Measurements from ENCODE around the gene SDCCAG8. TPM values are rescaled to one million over a fixed set of nuclear protein-coding genes. Genes with fewer than 3 reads are reported as not detected.

Gene SDCCAG8
- total and polyA plus RNA-seq, 2 donors from 2014 or later: 29.6 to 53.2 TPM

DNA sequence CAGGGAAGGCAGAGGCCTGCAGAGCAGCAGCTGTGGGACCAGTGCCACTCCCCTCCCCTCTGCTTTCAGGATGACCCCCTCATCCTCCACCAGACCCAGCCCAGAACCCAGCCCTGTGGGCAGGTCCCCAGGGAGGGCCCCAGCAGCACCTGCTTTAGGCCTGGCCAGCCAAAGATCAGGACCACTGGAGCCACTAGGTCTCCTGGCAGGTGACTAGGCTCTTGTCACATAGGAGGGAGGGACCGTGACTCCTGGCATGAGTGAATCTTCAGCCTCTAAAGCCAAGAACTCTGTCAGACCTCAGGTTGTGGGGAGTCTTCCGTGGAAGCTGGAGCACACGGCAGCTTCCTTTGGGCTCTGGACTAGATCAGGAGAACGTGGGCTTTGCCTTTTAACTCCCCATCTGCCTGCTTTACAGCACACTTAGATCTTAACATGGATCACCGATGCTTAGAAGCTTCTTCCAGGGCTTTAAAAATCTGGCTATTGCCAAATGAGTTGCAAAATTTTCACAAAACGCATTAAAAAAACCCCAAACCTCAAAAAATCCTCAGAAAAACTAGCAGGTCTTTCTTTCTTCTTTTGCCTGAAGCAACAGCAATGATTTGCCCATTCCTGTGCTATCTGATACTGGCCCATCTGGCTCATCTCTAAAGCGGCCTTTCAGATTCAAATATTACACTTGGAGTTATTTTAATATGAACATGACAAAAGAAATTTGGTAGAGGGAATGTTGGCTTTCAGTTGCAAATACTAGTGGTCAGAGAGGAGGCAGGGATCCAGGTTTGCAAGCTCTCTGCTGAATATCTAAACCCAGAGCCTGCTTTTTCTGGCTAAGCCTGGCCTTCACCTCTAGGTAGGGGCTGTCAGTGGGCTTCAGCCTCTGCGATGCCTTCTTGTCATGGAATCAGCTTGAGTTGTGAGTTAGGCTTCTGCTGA lies 235.2 kb downstream of the SDCCAG8 start:
- Histone ChIP-seq H3K4me3 (ENCODE audit: low read length in 3 of 3) (no peak overlapping the region), H3K9ac (ENCODE audit: low read length in 3 of 3) (no peak overlapping the region), H3K9me3 (ENCODE audit: control insufficient read depth in 2 of 3, insufficient read depth in 1 of 3, low read length in 3 of 3) (no peaks in the 10 kb centered on the region), H3K36me3 (ENCODE audit: control insufficient read depth in 2 of 3, insufficient read depth in 3 of 3, low read length in 3 of 3) (no peaks in the 10 kb centered on the region), H3K27ac (ENCODE audit: low read depth in 2 of 2, low read length in 2 of 2) (no peak overlapping the region), H3K4me1 (ENCODE audit: control insufficient read depth in 2 of 3, insufficient read depth in 2 of 3, low read depth in 1 of 3, low read length in 3 of 3) (peaks cover 0 to 2% (median 0%) of the 10 kb centered on the region in 3 donors), H3K27me3 (ENCODE audit: control insufficient read depth, insufficient read depth, low read length) (no peaks in the 10 kb centered on the region)
- intact Hi-C loops (cut with DNase I): no loop called here
- FAIRE-seq: no peak
- TF ChIP-seq, protein P1, sequence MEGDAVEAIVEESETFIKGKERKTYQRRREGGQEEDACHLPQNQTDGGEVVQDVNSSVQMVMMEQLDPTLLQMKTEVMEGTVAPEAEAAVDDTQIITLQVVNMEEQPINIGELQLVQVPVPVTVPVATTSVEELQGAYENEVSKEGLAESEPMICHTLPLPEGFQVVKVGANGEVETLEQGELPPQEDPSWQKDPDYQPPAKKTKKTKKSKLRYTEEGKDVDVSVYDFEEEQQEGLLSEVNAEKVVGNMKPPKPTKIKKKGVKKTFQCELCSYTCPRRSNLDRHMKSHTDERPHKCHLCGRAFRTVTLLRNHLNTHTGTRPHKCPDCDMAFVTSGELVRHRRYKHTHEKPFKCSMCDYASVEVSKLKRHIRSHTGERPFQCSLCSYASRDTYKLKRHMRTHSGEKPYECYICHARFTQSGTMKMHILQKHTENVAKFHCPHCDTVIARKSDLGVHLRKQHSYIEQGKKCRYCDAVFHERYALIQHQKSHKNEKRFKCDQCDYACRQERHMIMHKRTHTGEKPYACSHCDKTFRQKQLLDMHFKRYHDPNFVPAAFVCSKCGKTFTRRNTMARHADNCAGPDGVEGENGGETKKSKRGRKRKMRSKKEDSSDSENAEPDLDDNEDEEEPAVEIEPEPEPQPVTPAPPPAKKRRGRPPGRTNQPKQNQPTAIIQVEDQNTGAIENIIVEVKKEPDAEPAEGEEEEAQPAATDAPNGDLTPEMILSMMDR (IDR thresholded peaks at IDR 0.05; ENCODE audit: borderline replicate concordance, extremely low read depth, insufficient read depth): no peak
- DNase-seq: no peak

GRCh38 chr1:243493156-243494129 lies 237.6 kb downstream of the SDCCAG8 start:
- Histone ChIP-seq H3K9me3 (ENCODE audit: control insufficient read depth in 2 of 3, insufficient read depth in 1 of 3, low read length in 3 of 3) (no peaks in the 10 kb centered on the region), H3K36me3 (ENCODE audit: control insufficient read depth in 2 of 3, insufficient read depth in 3 of 3, low read length in 3 of 3) (no peaks in the 10 kb centered on the region), H3K27ac (ENCODE audit: low read depth in 2 of 2, low read length in 2 of 2) (no peak overlapping the region), H3K4me1 (ENCODE audit: control insufficient read depth in 2 of 3, insufficient read depth in 2 of 3, low read depth in 1 of 3, low read length in 3 of 3) (peaks cover 0 to 2% (median 0%) of the 10 kb centered on the region in 3 donors), H3K27me3 (ENCODE audit: control insufficient read depth, insufficient read depth, low read length) (no peaks in the 10 kb centered on the region), H3K9ac (ENCODE audit: low read length in 3 of 3) (no peak overlapping the region), H3K4me3 (ENCODE audit: low read length in 3 of 3) (no peak overlapping the region)
- TF ChIP-seq, protein P1 (IDR thresholded peaks at IDR 0.05; ENCODE audit: borderline replicate concordance, extremely low read depth, insufficient read depth): no peak
- no peak for FAIRE-seq
- no peak for DNase-seq
- intact Hi-C loops (cut with DNase I): no loop called here

DNA sequence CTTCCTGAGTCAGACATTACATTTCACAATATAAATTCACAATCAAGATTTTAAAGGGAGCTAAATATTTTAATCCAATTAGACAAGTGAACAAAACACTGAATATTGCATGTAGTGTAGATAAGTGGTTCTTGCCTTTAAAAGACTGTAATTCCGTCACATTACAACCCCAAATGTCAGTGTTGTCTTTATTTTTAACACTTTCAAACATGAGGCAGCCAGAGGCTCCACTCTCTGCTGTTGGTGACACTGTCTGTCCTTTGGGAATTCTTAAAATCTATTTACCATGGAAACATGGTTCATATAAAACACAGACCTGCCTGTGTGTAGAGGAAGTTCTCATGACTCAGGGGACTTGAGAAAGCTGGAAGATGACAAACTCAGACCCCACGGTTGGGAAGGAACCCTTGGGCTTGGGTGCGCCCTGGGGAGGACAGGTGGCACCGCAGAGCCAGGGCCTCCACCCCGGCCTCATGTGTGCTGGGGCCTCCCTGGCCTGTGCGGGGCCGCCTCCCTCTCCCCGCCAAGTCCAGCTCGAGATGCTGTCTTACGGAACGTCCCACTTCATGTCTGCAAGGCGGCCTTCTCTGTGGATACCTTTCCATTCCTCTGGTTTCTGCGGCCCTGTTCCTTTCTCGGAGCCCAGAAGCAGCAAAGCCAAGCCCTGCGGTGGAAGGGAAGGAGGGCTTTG lies 239.0 kb downstream of the SDCCAG8 start:
- Histone ChIP-seq H3K27ac (ENCODE audit: low read depth in 2 of 2, low read length in 2 of 2) (no peak overlapping the region), H3K36me3 (ENCODE audit: control insufficient read depth in 2 of 3, insufficient read depth in 3 of 3, low read length in 3 of 3) (no peaks in the 10 kb centered on the region), H3K9ac (ENCODE audit: low read length in 3 of 3) (no peak overlapping the region), H3K4me3 (ENCODE audit: low read length in 3 of 3) (no peak overlapping the region), H3K9me3 (ENCODE audit: control insufficient read depth in 2 of 3, insufficient read depth in 1 of 3, low read length in 3 of 3) (no peaks in the 10 kb centered on the region), H3K4me1 (ENCODE audit: control insufficient read depth in 2 of 3, insufficient read depth in 2 of 3, low read depth in 1 of 3, low read length in 3 of 3) (peaks cover 0 to 2% (median 0%) of the 10 kb centered on the region in 3 donors), H3K27me3 (ENCODE audit: control insufficient read depth, insufficient read depth, low read length) (no peaks in the 10 kb centered on the region)
- TF ChIP-seq, protein P1 (IDR thresholded peaks at IDR 0.05; ENCODE audit: borderline replicate concordance, extremely low read depth, insufficient read depth): no peak
- no peak for FAIRE-seq
- no peak for DNase-seq
- intact Hi-C loops (cut with DNase I): no loop called here

Measured in kidney (tissue), 14 donors.